Adipose tissue (tissue), 3 donors: Measurements from ENCODE around the gene BLTP3A. TPM values are rescaled to one million over a fixed set of nuclear protein-coding genes. Genes with fewer than 3 reads are reported as not detected.
A peak's percentile ranks its signal among the peaks of the same experiment; 100 is the strongest.
"Not testable (repeated sequence)": the region's sequence is repeated elsewhere in the genome, so short reads cannot be mapped to it uniquely, and the experiment has no call there.

Experiments
- H3K27ac ChIP-seq: one replicate; pipeline ENCODE4 v1.5.1; 2013; ENCODE audit warnings: low read depth, low read length
- WGBS, 3 donors: extraction: QIAGEN DNeasy Blood & Tissue Kit; methylation state at CpG; one replicate each; pipeline ENCODE4 v1.1.7; 2013; 5-methylcytosine and 5-hydroxymethylcytosine counted together
- polyA plus RNA-seq, 3 donors: library from polyadenylated mRNA; stranded (reverse); fragments of 200-250 nt; gene quantifications; one replicate each; pipeline ENCODE4 v1.2.3, GENCODE V29; 2013
- donor health status: healthy with polysubstance abuse.
- donor health status: Bipolar disorder and iron deficiency.
- donor health status: healthy.

The BLTP3A gene
- polyA plus RNA-seq, 3 donors: 2.0 to 5.2 (median 4.0) TPM

DNA sequence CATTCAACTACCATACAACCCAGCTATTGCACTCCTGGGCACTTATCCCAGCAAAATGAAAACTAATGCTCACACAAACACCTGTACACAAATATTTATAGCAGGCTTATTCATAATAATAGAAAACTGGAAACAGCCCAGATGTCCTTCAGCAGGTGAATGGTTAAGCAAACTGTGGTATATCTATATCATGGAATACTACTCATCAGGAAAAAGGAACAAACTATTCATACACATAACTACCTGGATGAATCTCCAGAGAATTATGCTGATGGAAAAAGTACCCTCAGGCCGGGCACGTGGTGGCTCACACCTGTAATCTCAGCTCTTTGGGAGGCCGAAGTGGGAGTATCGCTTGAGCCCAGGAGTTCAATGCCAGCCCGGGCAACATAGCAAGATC lies 3.8 kb upstream of the BLTP3A start:
- H3K27ac ChIP-seq: no peak overlapping the region
- 97 to 98% (median 97%) methylated on average over 5 of the region's 5 CpGs for WGBS, 3 donors

DNA sequence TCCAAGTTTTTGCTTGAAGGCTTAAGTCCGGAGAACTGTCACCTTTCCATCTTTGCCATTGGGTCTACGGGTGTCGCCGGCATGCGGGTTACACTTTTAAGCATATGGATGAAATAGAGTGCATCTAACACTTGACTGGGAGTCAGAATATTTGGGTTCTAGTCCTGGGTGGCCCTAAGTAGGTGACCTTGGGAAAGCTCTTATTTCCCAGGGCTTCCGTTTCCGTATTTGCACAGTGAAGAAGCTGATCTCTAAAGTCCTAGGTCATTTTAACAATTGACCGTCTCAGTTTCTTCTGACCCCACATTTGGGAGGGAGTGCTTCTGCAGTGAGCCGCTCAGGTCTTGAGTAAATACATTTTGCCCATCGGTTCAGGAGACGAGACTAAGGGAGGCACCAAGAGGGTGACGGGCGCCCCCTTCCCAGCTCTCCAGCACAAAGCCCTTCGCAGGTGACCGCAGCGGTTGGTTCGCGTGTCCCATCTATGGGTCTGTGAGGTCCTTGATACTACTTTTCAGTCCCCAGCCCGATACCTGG lies 651 bp upstream of the BLTP3A start:
- H3K27ac ChIP-seq: no peak overlapping the region
- 5 to 7% (median 6%) methylated on average over 19 of the region's 19 CpGs for WGBS, 3 donors

DNA sequence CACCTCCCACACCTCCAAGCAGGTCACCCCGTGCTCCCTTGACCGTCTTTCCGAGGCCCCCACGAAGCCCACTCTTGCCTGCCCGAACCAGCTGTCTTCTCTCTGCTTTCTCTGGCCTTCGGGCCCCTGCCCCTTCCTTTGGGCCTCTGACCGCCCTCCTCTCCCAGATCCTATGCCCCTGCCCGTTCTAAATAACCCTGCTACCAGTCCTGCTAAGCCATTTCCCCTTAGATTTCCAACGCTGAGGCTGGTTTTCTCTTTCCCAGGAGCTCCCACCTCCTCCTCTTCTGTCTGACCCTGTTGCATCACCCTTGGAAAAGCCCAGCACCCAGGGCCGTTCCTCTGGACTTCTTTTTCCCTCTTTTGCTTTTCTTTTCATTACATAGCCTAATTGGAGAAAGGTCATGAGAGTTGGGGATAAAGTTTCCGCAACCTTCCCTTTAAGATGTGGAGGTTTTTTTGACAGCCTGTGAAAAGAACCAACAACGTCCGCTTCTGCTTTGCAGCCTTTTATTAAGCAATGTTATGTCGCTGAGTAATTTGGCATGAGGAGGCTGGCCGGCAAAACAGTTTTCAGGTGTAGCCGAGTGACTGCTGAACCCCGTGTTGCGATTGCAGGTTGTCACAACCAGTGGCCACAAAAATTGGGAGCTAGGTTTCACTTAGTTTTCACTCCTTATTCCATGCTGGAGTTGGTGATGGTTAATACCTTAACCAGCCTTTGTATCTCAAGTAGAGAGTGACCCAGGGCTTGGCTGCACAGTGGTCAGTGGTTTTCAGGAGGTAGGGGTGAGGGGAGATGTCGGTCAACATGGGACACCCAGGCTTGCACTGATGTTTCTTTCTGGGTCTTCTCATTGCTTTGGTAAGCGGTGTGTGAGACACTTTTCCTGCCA lies 970 bp downstream of the BLTP3A start:
- 6 to 11% (median 11%) methylated on average over 20 of the region's 20 CpGs for WGBS, 3 donors
- H3K27ac ChIP-seq: peak overlapping the region; percentile 1

DNA sequence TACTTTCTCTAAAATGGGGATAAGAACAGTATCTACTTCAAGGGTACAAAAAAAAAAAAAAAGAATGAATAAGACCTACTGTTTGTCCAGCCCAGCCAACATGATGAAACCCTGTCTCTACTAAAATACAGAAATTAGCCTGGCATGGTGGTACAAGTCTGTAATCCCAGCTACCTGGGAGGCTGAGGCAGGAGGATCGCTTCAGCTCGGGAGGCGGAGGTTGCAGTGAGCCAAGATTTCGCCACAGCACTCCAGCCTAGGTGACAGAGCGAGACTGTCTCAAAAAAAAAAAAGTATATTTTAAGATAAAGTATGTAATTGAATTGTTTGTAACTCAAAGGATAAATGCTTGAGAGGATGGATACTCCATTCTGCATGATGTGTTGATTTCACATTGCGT lies 2.0 kb downstream of the BLTP3A start:
- 93 to 96% (median 94%) methylated on average over 6 of the region's 6 CpGs for WGBS, 3 donors
- H3K27ac ChIP-seq: no peak overlapping the region

DNA sequence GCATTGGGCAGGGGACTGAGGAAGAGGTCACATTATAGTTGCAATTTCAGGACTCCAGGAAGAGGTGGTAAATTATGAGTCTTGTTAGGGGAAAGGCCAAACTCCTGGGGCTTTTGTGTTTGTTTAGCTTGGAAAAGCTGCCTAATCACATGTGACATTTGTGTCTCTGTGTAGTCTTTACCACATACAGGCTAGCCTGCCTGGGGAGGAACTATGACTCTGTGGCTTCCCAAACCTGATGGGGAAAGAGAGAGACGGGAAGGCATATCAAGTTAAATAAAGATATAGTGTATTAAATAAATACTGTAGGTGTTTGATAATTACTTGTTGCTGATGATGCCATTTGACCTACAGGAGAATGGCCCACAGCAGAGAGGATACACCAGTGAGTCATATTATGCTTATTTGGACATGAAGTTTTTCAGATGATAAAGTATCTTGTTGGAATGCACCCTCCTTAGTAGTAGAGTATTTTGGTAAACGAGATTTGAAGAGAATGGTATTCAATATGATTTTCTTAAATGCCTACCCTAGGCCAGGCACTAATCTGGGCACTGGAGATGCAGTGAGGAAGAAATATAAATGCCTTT lies 4.0 kb downstream of the BLTP3A start:
- 20 to 46% (median 41%) methylated on average over 2 of the region's 2 CpGs for WGBS, 3 donors
- H3K27ac ChIP-seq: no peak overlapping the region

DNA sequence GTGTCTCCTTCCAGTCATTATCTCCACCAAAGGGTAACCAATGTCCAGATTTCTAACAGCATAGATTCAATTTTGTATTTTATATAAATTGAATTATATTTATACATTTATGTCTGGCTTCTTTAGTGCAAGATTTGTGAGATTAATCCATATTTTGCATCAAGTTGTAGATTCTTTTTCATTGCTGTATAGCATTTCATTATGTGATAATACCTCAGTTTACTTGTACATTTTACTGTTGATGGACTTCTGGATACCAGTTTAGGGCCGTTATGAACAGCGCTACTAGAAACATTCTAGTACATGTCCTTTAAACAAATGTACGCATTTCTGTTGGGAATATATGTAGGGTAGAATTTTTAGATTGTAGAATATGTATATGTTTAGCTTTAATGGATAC lies 6.2 kb downstream of the BLTP3A start:
- no peak overlapping the region for H3K27ac ChIP-seq
- WGBS, 3 donors: 95 to 99% (median 96%) methylated on average over 3 of the region's 3 CpGs

DNA sequence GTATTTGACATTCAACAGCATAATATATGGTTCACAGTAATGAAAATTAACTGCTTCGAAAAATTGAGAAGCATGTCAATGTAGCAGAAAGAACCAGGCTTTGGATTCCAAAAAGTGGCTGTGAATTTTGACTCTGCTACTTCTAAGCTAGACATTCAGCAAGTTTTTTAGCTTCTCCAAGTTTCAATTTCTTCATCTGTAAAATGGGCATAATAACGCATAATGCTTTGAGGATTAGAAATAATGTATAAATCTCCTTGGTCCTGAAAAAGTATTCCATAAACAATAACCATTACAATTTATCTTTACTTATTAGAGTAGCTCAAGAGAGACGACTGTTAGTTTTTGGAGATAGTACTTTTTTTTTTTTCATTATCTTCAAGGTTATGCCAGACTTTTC lies 7.7 kb downstream of the BLTP3A start:
- H3K27ac ChIP-seq: no peak overlapping the region
- WGBS, 3 donors: 75 to 90% (median 84%) methylated on average over 3 of the region's 3 CpGs

DNA sequence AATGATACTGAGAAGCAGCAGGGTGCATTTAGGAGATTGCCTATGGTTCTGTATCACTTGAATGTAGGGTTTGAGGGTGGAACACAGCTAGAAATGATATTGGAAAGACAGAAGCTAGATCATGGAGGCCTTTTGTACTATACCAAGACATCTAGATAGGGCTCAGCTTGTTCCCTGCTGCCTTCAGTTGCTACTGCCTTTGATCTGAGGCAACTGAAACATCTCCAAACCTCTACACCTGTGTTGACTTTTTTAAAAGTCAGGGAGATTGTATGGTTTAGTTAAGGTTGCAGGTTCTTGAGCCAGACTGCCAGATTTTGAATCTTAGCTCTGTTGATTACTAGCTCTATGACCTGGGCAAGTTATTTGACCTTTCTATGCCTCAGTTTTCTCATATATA lies 12.7 kb downstream of the BLTP3A start:
- H3K27ac ChIP-seq: no peak overlapping the region

DNA sequence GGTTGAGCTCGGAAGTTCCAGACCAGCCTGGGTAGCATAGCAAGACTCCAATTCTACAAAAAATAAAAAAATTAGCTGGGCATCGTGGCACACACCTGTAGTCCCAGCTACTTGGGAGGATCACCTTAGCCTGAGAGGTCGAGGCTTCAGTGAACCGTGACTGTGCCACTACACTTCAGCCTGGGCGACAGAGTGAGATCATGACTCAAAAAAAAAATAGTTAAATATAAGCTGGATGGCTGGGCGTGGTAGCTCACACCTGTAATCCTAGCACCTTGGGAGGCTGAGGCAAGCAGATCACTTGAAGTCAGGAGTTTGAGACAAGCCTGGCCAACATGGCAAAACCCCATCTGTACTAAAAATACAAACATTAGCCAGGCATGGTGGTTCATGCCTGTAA lies 13.2 kb downstream of the BLTP3A start:
- H3K27ac ChIP-seq: not testable (repeated sequence)
- WGBS, 3 donors: 90 to 95% (median 94%) methylated on average over 6 of the region's 6 CpGs

DNA sequence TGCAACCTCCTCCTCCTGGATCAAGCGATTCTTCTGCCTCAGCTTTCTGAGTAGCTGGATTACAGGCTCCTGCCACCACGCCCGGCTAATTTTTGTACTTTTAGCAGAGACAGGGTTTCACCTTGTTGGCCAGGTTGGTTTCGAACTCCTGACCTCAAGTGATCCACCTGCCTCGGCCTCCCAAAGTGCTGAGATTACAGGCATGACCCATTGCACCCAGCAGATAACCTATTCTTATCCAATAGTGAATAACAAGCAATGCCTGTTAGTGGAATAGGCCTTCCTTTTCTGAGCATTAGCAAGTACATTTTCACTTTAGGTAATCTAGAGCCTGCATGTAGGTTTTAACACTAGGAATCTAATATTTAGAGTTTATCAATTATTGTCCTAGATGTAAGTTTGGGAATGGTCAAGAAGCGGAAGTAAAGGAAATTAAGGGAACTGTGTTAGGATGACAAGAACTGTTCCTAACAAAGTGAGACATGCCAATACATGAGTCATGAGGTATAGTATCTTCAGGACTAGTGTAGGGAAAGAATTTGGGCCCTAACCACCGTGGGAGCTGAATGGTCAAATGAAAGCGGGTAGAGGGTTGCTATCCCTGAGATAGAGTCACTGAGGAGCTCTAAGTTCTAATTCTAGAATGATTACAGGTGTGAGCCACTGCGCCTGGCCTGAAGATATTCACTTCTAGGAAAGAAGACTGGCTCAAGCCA lies 15.0 kb downstream of the BLTP3A start:
- 90 to 93% (median 91%) methylated on average over 9 of the region's 9 CpGs for WGBS, 3 donors

DNA sequence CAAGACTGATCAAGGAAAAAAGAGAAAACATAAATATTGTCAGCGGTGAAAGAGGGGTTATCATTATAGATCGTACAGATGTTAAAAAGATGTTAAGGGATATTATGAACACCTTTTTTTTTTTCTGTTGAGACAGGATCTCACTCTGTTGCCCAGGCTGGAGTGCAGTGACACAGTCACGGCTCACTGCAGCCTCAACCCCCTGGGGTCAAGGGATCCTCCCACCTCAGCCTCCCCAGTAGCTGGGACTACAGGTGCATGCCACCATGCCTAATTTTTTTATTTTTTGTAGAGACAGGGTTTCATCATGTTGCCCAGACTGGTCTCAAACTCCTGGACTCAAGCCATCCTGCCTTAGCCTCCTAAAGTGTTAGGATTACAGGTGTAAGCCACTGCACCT lies 16.6 kb downstream of the BLTP3A start:
- WGBS, 3 donors: 95 to 97% (median 96%) methylated on average over 3 of the region's 3 CpGs
- H3K27ac ChIP-seq: not testable (repeated sequence)

More for the DNA sequence above, 15.0 kb downstream of the BLTP3A start:
- H3K27ac ChIP-seq: no peak overlapping the region

DNA sequence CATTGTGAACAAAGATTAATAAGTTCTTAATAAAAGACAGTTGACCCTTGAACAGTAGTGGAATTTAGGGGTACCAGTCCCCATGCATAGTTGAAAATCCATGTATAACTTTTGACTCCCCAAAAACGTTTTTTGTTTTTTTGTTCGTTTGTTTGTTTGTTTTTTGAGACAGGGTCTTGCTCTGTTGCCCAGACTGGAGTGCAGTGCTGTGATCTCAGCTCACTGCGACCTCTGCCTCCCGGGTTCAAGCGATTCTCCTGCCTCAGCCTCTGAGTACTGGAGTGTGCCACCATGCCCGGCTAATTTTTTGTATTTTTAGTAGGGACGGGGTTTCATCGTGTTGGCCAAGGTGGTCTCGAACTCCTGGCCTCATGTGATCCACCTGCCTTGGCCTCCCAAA lies 17.5 kb downstream of the BLTP3A start:
- 84 to 92% (median 90%) methylated on average over 9 of the region's 9 CpGs for WGBS, 3 donors
- not testable (repeated sequence) for H3K27ac ChIP-seq

DNA sequence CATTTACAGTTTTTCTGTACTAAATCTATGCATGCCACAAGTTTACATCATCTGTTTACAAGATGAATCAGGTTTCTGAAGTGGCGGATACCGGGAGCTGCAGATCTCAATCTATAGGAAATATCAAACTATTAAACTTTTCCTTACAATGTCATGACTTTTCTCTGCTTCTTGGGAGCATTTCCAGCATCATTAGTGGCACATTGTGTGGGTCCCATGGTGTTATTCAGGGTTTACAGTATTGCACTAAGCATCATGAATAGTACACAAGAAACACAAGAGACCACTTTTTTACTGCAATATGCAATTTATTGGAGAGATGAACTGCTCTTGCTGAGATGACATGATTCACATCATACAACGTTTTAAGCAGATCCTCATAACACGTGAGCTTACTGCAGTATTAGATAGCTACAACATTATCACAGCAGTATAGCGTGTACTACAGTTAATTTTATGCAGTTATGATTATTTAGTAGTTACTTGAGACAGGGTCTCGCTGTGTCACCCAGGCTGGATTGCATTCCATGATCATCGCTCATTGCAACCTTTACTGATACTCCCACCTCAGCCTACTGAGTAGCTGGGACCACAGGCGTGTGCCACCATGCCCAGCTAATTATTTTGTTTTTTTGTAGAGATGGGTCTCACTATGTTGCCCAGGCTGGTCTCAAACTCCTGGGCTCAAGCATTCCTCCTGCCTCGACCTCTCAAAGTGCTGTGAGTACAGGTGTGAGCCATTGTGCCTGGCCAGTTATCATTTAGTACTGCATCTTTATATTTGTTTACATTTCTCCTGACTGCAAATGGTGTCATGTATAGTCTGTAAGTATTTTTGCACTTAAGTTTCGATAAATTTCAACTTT lies 18.4 kb downstream of the BLTP3A start:
- 81 to 93% (median 93%) methylated on average over 10 of the region's 10 CpGs for WGBS, 3 donors
- no peak overlapping the region for H3K27ac ChIP-seq

DNA sequence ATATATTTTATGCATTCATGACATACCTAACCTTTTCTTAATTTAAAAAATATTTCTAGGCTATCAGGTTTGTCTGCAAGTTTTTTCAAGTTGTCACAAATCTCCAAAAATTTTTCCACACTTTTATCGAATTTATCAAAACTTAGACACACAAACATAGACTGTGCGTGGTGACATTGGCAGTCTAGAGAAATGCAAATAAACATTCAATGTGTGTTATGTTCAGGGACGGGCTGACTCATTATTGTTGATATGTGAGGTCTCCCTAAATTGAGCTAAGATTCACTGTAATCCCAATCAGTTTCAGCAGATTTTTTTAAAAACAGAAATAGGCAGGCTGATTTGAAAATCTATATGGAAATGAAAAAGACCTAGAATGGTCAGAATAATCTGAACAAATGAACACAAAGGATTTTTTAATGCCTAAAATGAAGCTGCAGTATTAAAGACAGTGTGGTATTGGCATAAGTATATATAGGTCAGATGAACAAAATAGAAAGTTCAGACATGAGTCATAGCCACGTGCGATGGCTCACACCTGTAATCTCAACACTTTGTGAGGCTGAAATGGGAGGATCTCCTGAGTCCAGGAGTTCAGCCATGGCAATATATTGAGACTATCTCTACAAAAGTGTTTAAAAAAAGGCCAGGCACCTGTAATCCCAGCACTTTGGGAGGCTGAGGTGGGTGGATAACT lies 19.2 kb downstream of the BLTP3A start:
- no peak overlapping the region for H3K27ac ChIP-seq
- 38 to 83% (median 78%) methylated on average over 5 of the region's 5 CpGs for WGBS, 3 donors

DNA sequence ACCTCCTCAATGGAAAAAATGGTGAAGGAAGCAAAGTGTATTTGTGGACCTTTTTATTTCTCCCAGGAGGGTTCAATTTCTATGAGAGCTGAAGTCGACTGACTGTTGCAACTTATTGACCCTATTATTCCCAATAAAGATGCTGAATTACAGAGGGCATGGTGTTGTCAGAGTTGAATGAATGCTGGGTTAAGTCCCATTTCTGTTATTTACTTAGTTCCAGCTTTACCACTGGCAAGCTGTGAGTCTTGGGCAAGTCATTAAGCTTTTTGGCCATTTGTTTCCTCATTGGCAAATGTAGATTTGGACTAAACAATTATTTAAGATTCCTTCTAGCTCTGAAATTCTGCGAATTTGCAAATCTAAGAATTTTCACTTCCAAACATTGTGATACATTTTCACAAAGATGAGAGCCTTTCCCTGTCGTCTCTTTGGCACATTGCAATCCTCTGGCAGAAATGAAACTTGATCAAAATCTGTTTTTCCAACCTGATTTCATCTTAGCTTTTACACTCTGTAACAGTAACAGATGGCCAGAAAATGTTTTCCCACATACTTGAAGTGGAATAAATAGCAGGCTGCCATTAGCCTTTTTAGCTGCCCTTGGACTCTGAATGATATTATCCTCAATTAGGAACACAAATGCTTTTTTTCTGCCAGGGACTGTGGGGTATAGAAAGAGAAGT lies 21.3 kb downstream of the BLTP3A start:
- WGBS, 3 donors: 47 to 68% (median 62%) methylated on average over 3 of the region's 3 CpGs

DNA sequence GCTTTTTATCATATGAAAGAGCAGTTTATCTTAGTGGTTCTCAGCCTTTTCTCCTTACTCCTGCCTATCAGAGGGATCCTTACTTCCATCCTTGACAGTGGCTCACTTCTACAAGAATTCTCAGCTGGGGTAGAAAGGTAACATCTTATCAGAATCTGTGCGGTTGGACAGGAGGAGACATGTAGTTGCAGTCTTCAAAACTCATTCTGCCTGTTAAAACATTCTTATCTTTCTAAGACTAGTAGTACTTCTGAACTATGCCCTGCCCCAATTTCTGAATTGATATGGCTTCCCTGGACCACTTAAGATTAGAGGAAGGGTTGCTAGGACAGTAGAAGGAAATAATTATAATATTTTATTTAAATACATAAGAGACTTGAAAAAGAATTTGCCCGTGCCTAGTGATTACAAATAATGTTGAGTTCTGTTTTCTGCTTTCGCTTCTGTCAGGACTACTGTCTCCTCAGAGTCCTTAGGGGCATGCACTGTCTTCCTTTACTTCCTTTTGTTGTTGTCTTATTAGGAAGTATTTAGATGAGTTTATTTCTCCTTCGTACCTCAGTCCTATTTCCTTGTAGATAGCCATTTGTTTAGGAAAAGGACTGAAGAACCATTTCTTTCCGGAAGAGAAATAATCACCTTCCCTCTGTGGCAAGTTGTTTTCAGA lies 24.9 kb downstream of the BLTP3A start:
- WGBS, 3 donors: 50 to 71% (median 52%) methylated on average over 5 of the region's 5 CpGs

More for the DNA sequence above, 21.3 kb downstream of the BLTP3A start:
- no peak overlapping the region for H3K27ac ChIP-seq

DNA sequence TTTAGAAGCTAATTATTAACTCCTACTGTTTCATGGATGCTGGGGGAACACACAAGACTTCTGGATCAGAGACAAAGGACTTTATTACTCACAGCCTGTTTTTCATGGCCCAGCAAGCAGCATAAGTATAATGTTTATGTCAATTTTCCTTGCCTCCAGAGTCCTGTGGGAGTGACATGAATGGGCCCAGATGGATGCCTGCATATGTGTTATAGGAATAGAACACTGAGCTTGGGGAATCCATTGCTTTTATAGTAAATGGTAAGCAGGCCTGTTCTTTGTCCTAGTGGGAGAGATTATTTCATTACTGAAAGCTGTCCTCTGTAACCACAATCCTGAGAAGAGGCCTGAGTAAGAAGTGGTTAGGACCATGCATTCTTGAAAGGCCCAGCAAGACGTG lies 25.6 kb downstream of the BLTP3A start:
- H3K27ac ChIP-seq: no peak overlapping the region
- WGBS, 3 donors: 74 to 93% (median 82%) methylated on average over 1 of the region's 1 CpG

More for the DNA sequence above, 24.9 kb downstream of the BLTP3A start:
- no peak overlapping the region for H3K27ac ChIP-seq
